ENCODE measurements around the gene RBMS1.

- TF ChIP-seq CTCF (IDR thresholded peaks at IDR 0.05; ENCODE audit: insufficient read depth, low read depth, low read length) (no peak), EZH2 (IDR thresholded peaks at IDR 0.05; ENCODE audit: insufficient read depth, low read length) (no peak)
Observed at GRCh38 chr2:160419776-160420505, 73.7 kb downstream of the RBMS1 start.
